OCI-LY3 (cell line): Measurements from ENCODE around the gene AKAP9.

Source experiments
- CTCF ChIP-seq: fragments of 200-600, 300-600 bp; sonication (generic); IDR thresholded peaks from 2 replicates; pipeline ENCODE4 v1.5.1; 2014; ENCODE audit warnings: antibody characterized with exemption, low read length, low read depth
- EZH2phosphoT487 ChIP-seq: fragments of 200-600 bp; shearing (Covaris generic); IDR thresholded peaks from 2 replicates; pipeline ENCODE4 v1.6.1; 2018; ENCODE audit warnings: antibody characterized with exemption, mixed run types, low read depth

- TF ChIP-seq CTCF (no peak), EZH2phosphoT487 (no peak)
Measured at GRCh38 chr7:92044148-92044547, 103.5 kb downstream of the AKAP9 start.
